Right renal cortex interstitium (tissue), 3 donors: ENCODE data around the gene ADGRL3. TPM values are rescaled to one million over a fixed set of nuclear protein-coding genes. Genes with fewer than 3 reads are reported as not detected.
"Not testable (repeated sequence)": the region's sequence is repeated elsewhere in the genome, so short reads cannot be mapped to it uniquely, and the experiment has no call there.

ENCODE experiments used
- DNase-seq, 3 donors: peaks; one replicate each; pipeline ENCODE4 v3.0.0-alpha.2; 2013; ENCODE audit warnings: low read depth in 3 of 3, low spot score in 2 of 3
- polyA plus RNA-seq, 3 donors: library from polyadenylated mRNA; unstranded; fragments of 120-200 nt; gene quantifications; one replicate each; pipeline ENCODE4 v1.2.1, GENCODE V29; 2013; ENCODE audit not compliant: insufficient read length in 3 of 3

ADGRL3 gene
- polyA plus RNA-seq, 3 donors, result 24.5 to 30.2 (median 28.7) TPM

GRCh38 chr4:61468024-61468720 is 268.0 kb downstream of the ADGRL3 start:
- DNase-seq, result no peak

- no peak for DNase-seq
Observed at GRCh38 chr4:61473306-61473705, 273.2 kb downstream of the ADGRL3 start.

- no peak for DNase-seq
Observed at GRCh38 chr4:61478340-61478739, 278.2 kb downstream of the ADGRL3 start.

- no peak for DNase-seq
Observed at GRCh38 chr4:61485056-61485455, 284.9 kb downstream of the ADGRL3 start.

- no peak for DNase-seq
Observed at GRCh38 chr4:61489927-61490326, 289.8 kb downstream of the ADGRL3 start.

GRCh38 chr4:61493041-61493440 is 292.9 kb downstream of the ADGRL3 start:
- DNase-seq, result no peak

- no peak for DNase-seq
Observed at GRCh38 chr4:61493470-61493869, 293.3 kb downstream of the ADGRL3 start.

GRCh38 chr4:61500883-61501282 is 300.8 kb downstream of the ADGRL3 start:
- DNase-seq, result no peak

- no peak for DNase-seq
Observed at GRCh38 chr4:61501812-61502211, 301.7 kb downstream of the ADGRL3 start.

GRCh38 chr4:61505773-61506685 is 305.9 kb downstream of the ADGRL3 start:
- no peak for DNase-seq

GRCh38 chr4:61507091-61507490 is 307.0 kb downstream of the ADGRL3 start:
- DNase-seq, result no peak

GRCh38 chr4:61509721-61510241 is 309.7 kb downstream of the ADGRL3 start:
- not testable (repeated sequence) for DNase-seq

- no peak for DNase-seq
Observed at GRCh38 chr4:61511716-61512488, 311.8 kb downstream of the ADGRL3 start.

GRCh38 chr4:61514991-61515390 is 314.9 kb downstream of the ADGRL3 start:
- DNase-seq, result no peak

- no peak for DNase-seq
Observed at GRCh38 chr4:61517144-61517543, 317.0 kb downstream of the ADGRL3 start.

- no peak for DNase-seq
Observed at GRCh38 chr4:61520166-61520565, 320.0 kb downstream of the ADGRL3 start.

- DNase-seq, result peak in 2 of 3 donors; percentile 21 to 33
Observed at GRCh38 chr4:61520681-61521160, 320.6 kb downstream of the ADGRL3 start.

- no peak for DNase-seq
Observed at GRCh38 chr4:61521451-61521850, 321.3 kb downstream of the ADGRL3 start.

- DNase-seq, result no peak
Observed at GRCh38 chr4:61522312-61522711, 322.2 kb downstream of the ADGRL3 start.

GRCh38 chr4:61527888-61528287 is 327.8 kb downstream of the ADGRL3 start:
- no peak for DNase-seq

- DNase-seq, result no peak
Observed at GRCh38 chr4:61528595-61528994, 328.5 kb downstream of the ADGRL3 start.
